NCI-H82 (cell line): ENCODE measurements around the gene TMEM255B.

Source experiments
- DNase-seq: peaks from one replicate; lab custom pipeline; 2025; lab: John Stamatoyannopoulos, UW

TMEM255B gene

GRCh38 chr13:113768018-113768905 lies 9.2 kb downstream of the TMEM255B start:
- DNase-seq: no peak

- DNase-seq: no peak
Observed at GRCh38 chr13:113769106-113769505, 10.1 kb downstream of the TMEM255B start.

GRCh38 chr13:113769881-113770280 lies 10.9 kb downstream of the TMEM255B start:
- DNase-seq: no peak

GRCh38 chr13:113770441-113770840 lies 11.4 kb downstream of the TMEM255B start:
- DNase-seq: no peak

- no peak for DNase-seq
Observed at GRCh38 chr13:113770937-113771336, 11.9 kb downstream of the TMEM255B start.

- no peak for DNase-seq
Observed at GRCh38 chr13:113771709-113772331, 12.8 kb downstream of the TMEM255B start.

GRCh38 chr13:113774177-113775107 lies 15.4 kb downstream of the TMEM255B start:
- DNase-seq: no peak

GRCh38 chr13:113775451-113776145 lies 16.6 kb downstream of the TMEM255B start:
- DNase-seq: no peak

GRCh38 chr13:113776231-113777125 lies 17.5 kb downstream of the TMEM255B start:
- DNase-seq: no peak

GRCh38 chr13:113777311-113778260 lies 18.6 kb downstream of the TMEM255B start:
- no peak for DNase-seq

- DNase-seq: no peak
Observed at GRCh38 chr13:113781571-113781970, 22.5 kb downstream of the TMEM255B start.

GRCh38 chr13:113782472-113782871 lies 23.4 kb downstream of the TMEM255B start:
- no peak for DNase-seq

GRCh38 chr13:113783200-113783881 lies 24.3 kb downstream of the TMEM255B start:
- DNase-seq: no peak

GRCh38 chr13:113783966-113784644 lies 25.1 kb downstream of the TMEM255B start:
- DNase-seq: no peak

GRCh38 chr13:113784645-113785024 lies 25.6 kb downstream of the TMEM255B start:
- DNase-seq: no peak

- no peak for DNase-seq
Observed at GRCh38 chr13:113785051-113786010, 26.3 kb downstream of the TMEM255B start.

- DNase-seq: no peak
Observed at GRCh38 chr13:113786262-113786841, 27.3 kb downstream of the TMEM255B start.
